Neural cell (in vitro differentiated cells): ENCODE measurements around the gene ANKRD44. TPM values are rescaled to one million over a fixed set of nuclear protein-coding genes. Genes with fewer than 3 reads are reported as not detected.

Experiments
- H2AFZ ChIP-seq: fragments of 200-600, 300-800 bp; sonication (generic), shearing (Covaris generic); 2 replicates; pipeline ENCODE4 v1.6.0; 2014; ENCODE audit warnings: low read depth, mild to moderate bottlenecking, antibody characterized with exemption, low read length, moderate library complexity
- H3F3A ChIP-seq: fragments of 200-600 bp; shearing (Covaris generic); 2 replicates; pipeline ENCODE4 v1.6.1; 2016; ENCODE audit warnings: mild to moderate bottlenecking, moderate library complexity, mixed read lengths, antibody characterized with exemption, low read length; ENCODE audit not compliant: insufficient read depth, poor library complexity, severe bottlenecking
- H3K27ac ChIP-seq: fragments of 200-600, 300-800 bp; sonication (generic), shearing (Covaris generic); 2 replicates; pipeline ENCODE4 v1.5.1; 2014; ENCODE audit warnings: mild to moderate bottlenecking, low read length, moderate library complexity
- H3K27me3 ChIP-seq: fragments of 300-800, 200-600 bp; sonication (generic), shearing (Covaris generic); 2 replicates; pipeline ENCODE4 v1.6.0; 2014; ENCODE audit warnings: mild to moderate bottlenecking, low read depth, low read length, moderate library complexity; ENCODE audit not compliant: insufficient read depth
- H3K36me3 ChIP-seq: fragments of 300-800, 200-600 bp; sonication (generic), shearing (Covaris generic); 2 replicates; pipeline ENCODE4 v1.5.1; 2014; ENCODE audit warnings: mild to moderate bottlenecking, antibody characterized with exemption, low read length, moderate library complexity; ENCODE audit not compliant: insufficient read depth
- H3K4me2 ChIP-seq: fragments of 300-800, 200-600 bp; sonication (generic), shearing (Covaris generic); 2 replicates; pipeline ENCODE4 v1.6.0; 2014; ENCODE audit warnings: mild to moderate bottlenecking, low read length
- H3K4me3 ChIP-seq: fragments of 300-800, 200-600 bp; sonication (generic), shearing (Covaris generic); 2 replicates; pipeline ENCODE4 v1.5.1; 2014; ENCODE audit warnings: mild to moderate bottlenecking, low read length, moderate library complexity
- H3K79me2 ChIP-seq: fragments of 200-600 bp; shearing (Covaris generic); replicated peaks from 2 replicates; pipeline ENCODE4 v1.6.0; 2014; ENCODE audit warnings: mild to moderate bottlenecking, low read length, moderate library complexity; ENCODE audit not compliant: insufficient read depth
- H3K9ac ChIP-seq: fragments of 300-800, 200-600 bp; sonication (generic), shearing (Covaris generic); 2 replicates; pipeline ENCODE4 v1.6.1; 2016; ENCODE audit warnings: mild to moderate bottlenecking, low read length, mixed read lengths
- H3K9me2 ChIP-seq: fragments of 200-600 bp; shearing (Covaris generic); 2 replicates; pipeline ENCODE4 v1.6.1; 2016; ENCODE audit warnings: mild to moderate bottlenecking, low read length, mixed read lengths; ENCODE audit not compliant: insufficient read depth
- H3K9me3 ChIP-seq: fragments of 200-600, 300-800 bp; sonication (generic), shearing (Covaris generic); 2 replicates; pipeline ENCODE4 v1.6.1; 2016; ENCODE audit warnings: mild to moderate bottlenecking, mixed run types, low read length, moderate library complexity, mixed read lengths
- H4K20me1 ChIP-seq: fragments of 200-600 bp; shearing (Covaris generic); 2 replicates; pipeline ENCODE4 v1.6.1; 2016; ENCODE audit warnings: mild to moderate bottlenecking, mixed run types; ENCODE audit not compliant: insufficient read depth
- CTCF ChIP-seq: fragments of 450-650 bp; IDR thresholded peaks from 2 replicates; pipeline ENCODE4 v1.5.1; 2014; ENCODE audit warnings: antibody characterized with exemption, mild to moderate bottlenecking, moderate library complexity; ENCODE audit not compliant: poor library complexity, severe bottlenecking
- EP300 ChIP-seq: fragments of 450-650 bp; conservative IDR thresholded peaks from 2 replicates; pipeline ENCODE4 v1.6.1; 2014; ENCODE audit warnings: antibody characterized with exemption, mild to moderate bottlenecking, moderate library complexity; ENCODE audit not compliant: poor library complexity, severe bottlenecking
- EZH2 ChIP-seq: fragments of 200-600, 300-800 bp; shearing (Covaris generic), sonication (generic); IDR thresholded peaks from 2 replicates; pipeline ENCODE4 v1.6.1; 2014; ENCODE audit warnings: antibody characterized with exemption, low read length, borderline replicate concordance, mild to moderate bottlenecking; ENCODE audit not compliant: insufficient read depth, poor library complexity, severe bottlenecking
- MXI1 ChIP-seq: fragments of 450-650 bp; conservative IDR thresholded peaks from 2 replicates; pipeline ENCODE4 v1.6.1; 2014; ENCODE audit warnings: antibody characterized with exemption, mild to moderate bottlenecking; ENCODE audit not compliant: poor library complexity, severe bottlenecking
- POLR2AphosphoS5 ChIP-seq: IDR thresholded peaks from 2 replicates; pipeline ENCODE4 v1.6.1; 2012
- RAD21 ChIP-seq: fragments of 450-650 bp; conservative IDR thresholded peaks from 2 replicates; pipeline ENCODE4 v1.6.1; 2014; ENCODE audit warnings: antibody characterized with exemption, mild to moderate bottlenecking, moderate library complexity
- REST ChIP-seq: IDR thresholded peaks from 2 replicates; pipeline ENCODE4 v1.6.1; 2012; ENCODE audit warnings: borderline replicate concordance
- SMC3 ChIP-seq: fragments of 450-650 bp; conservative IDR thresholded peaks from 2 replicates; pipeline ENCODE4 v1.6.1; 2014; ENCODE audit warnings: antibody characterized with exemption, mild to moderate bottlenecking, moderate library complexity; ENCODE audit not compliant: poor library complexity
- TAF1 ChIP-seq: IDR thresholded peaks from 2 replicates; pipeline ENCODE4 v1.6.1; 2012; ENCODE audit warnings: low read depth
- polyA plus RNA-seq: library from polyadenylated mRNA; depleted of rRNA; stranded (reverse); fragments of >200 nt; gene quantifications from 2 replicates; pipeline ENCODE4 v1.2.3, GENCODE V29; 2014

Gene ANKRD44
- polyA plus RNA-seq, 1 donor from 2014 or later, result 94.3 TPM

GRCh38 chr2:197076652-197077051 is 233.9 kb downstream of the ANKRD44 start:
- Histone ChIP-seq H4K20me1 (no peaks in the 10 kb centered on the region), H3K36me3 (peaks cover 12% of the 10 kb centered on the region), H3K9me2 (no peaks in the 10 kb centered on the region), H3K27ac (no peak overlapping the region), H3K79me2 (no peaks in the 10 kb centered on the region), H3K9me3 (no peaks in the 10 kb centered on the region), H3K9ac (no peak overlapping the region), H3K27me3 (no peaks in the 10 kb centered on the region), H3K4me3 (no peak overlapping the region), H3F3A (no peaks in the 10 kb centered on the region), H3K4me2 (no peak overlapping the region), H2AFZ (no peak overlapping the region)
- TF ChIP-seq RAD21 (no peak), POLR2AphosphoS5 (no peak), MXI1 (no peak), EZH2 (no peak), CTCF (no peak), EP300 (no peak), SMC3 (no peak), REST (no peak), TAF1 (no peak)

- no peaks in the 10 kb centered on the region for H3F3A ChIP-seq
- no peak overlapping the region for H3K4me2 ChIP-seq
- peaks cover 12% of the 10 kb centered on the region for H3K36me3 ChIP-seq
- H3K27me3 ChIP-seq, result no peaks in the 10 kb centered on the region
- no peaks in the 10 kb centered on the region for H3K9me3 ChIP-seq
- no peak overlapping the region for H3K4me3 ChIP-seq
- no peak overlapping the region for H2AFZ ChIP-seq
- no peak overlapping the region for H3K27ac ChIP-seq
- no peak overlapping the region for H3K9ac ChIP-seq
- no peaks in the 10 kb centered on the region for H3K9me2 ChIP-seq
- TF ChIP-seq MXI1 (no peak), POLR2AphosphoS5 (no peak), TAF1 (no peak), SMC3 (no peak), REST (no peak), RAD21 (peak; percentile 18), CTCF (peak; percentile 32), EP300 (no peak)
- no peaks in the 10 kb centered on the region for H4K20me1 ChIP-seq
- H3K79me2 ChIP-seq, result no peaks in the 10 kb centered on the region
Observed at GRCh38 chr2:197075754-197076337, 234.7 kb downstream of the ANKRD44 start.
